ENCODE measurements around the gene HIC1.

HIC1 gene

GRCh38 chr17:2060681-2061440 is 6.0 kb downstream of the HIC1 start:
- DNase-seq = no peak

- DNase-seq = no peak
Measured at GRCh38 chr17:2061441-2061958, 6.6 kb downstream of the HIC1 start.

- DNase-seq = no peak
Measured at GRCh38 chr17:2062571-2063183, 7.8 kb downstream of the HIC1 start.

GRCh38 chr17:2063261-2064146 is 8.6 kb downstream of the HIC1 start:
- no peak for DNase-seq

GRCh38 chr17:2064147-2064489 is 9.2 kb downstream of the HIC1 start:
- no peak for DNase-seq

- DNase-seq = no peak
Measured at GRCh38 chr17:2064520-2064971, 9.6 kb downstream of the HIC1 start.

GRCh38 chr17:2064980-2065785 is 10.3 kb downstream of the HIC1 start:
- peak; percentile 66 for DNase-seq

GRCh38 chr17:2065949-2066400 is 11.1 kb downstream of the HIC1 start:
- no peak for DNase-seq

- no peak for DNase-seq
Measured at GRCh38 chr17:2067048-2067561, 12.2 kb downstream of the HIC1 start.

GRCh38 chr17:2067608-2068024 is 12.7 kb downstream of the HIC1 start:
- no peak for DNase-seq

- no peak for DNase-seq
Measured at GRCh38 chr17:2068031-2068518, 13.2 kb downstream of the HIC1 start.

- DNase-seq = no peak
Measured at GRCh38 chr17:2068519-2069051, 13.7 kb downstream of the HIC1 start.

- DNase-seq = peak; percentile 52
Measured at GRCh38 chr17:2070241-2071023, 15.5 kb downstream of the HIC1 start.

- DNase-seq = no peak
Measured at GRCh38 chr17:2071024-2071385, 16.1 kb downstream of the HIC1 start.

GRCh38 chr17:2071455-2072281 is 16.8 kb downstream of the HIC1 start:
- DNase-seq = no peak

- DNase-seq = no peak
Measured at GRCh38 chr17:2074919-2075318, 20.0 kb downstream of the HIC1 start.

- no peak for DNase-seq
Measured at GRCh38 chr17:2075336-2076086, 20.6 kb downstream of the HIC1 start.

GRCh38 chr17:2076087-2076984 is 21.4 kb downstream of the HIC1 start:
- no peak for DNase-seq

Measured in activated naive CD4-positive, alpha-beta T cell treated with anti-CD3 and anti-CD28 coated beads, Interleukin-2, amount 50 U/mL, for 16 hours (primary cell).